Panc1 (cell line): ENCODE results near the gene GRID2. TPM values are rescaled to one million over a fixed set of nuclear protein-coding genes. Genes with fewer than 3 reads are reported as not detected.

Experiments used
- ATAC-seq: fragments of 200-7000 bp; cut with Tn5 transposase; 2 replicates; pipeline ENCODE4 v1.9.1; 2020; ENCODE audit warnings: mild to moderate bottlenecking, moderate library complexity
- BruUV-seq: library from RNA; stranded (reverse); fragments of 400-500 nt; replicated peaks from 2 replicates; lab custom pipeline; 2021; lab: Mats Ljungman, UMichigan
- CTCF ChIA-PET: fragments of 300-600 bp; sonication (Branson Sonifier 250); formaldehyde crosslinking; loops from one replicate; lab custom pipeline; 2022; ENCODE audit warnings: antibody characterized with exemption; lab: Charles Lee
- POLR2A ChIA-PET: fragments of 300-600 bp; sonication (Branson Sonifier 250); formaldehyde crosslinking; loops from one replicate; lab custom pipeline; 2022; ENCODE audit warnings: antibody characterized with exemption; lab: Charles Lee
- DNase-seq: peaks from one replicate; pipeline ENCODE4 v3.0.0-alpha.2; 2010; ENCODE audit warnings: low read depth, low spot score
- H3K27ac ChIP-seq: 2 replicates; pipeline ENCODE4 v1.5.1; 2011; ENCODE audit warnings: mild to moderate bottlenecking, low read length, inconsistent platforms
- H3K27me3 ChIP-seq: fragments of 200-500 bp; sonication (Bioruptor generic); 2 replicates; pipeline ENCODE4 v1.6.0; 2014; ENCODE audit warnings: low read length, inconsistent platforms; ENCODE audit not compliant: control insufficient read depth, insufficient read depth
- H3K36me3 ChIP-seq: fragments of 200-500 bp; sonication (Bioruptor generic); 2 replicates; pipeline ENCODE4 v1.5.1; 2014; ENCODE audit warnings: inconsistent platforms, mild to moderate bottlenecking, low read length, moderate library complexity; ENCODE audit not compliant: control insufficient read depth, insufficient read depth
- H3K4me1 ChIP-seq: 2 replicates; pipeline ENCODE4 v1.5.1; 2011; ENCODE audit warnings: inconsistent platforms, mild to moderate bottlenecking, low read length, moderate library complexity; ENCODE audit not compliant: control insufficient read depth, insufficient read depth
- H3K4me3 ChIP-seq, 2 experiments: 2 replicates each; pipeline ENCODE4 v1.5.1; 2011 to 2012; ENCODE audit warnings: low read depth in 2 of 2, low read length in 2 of 2, mild to moderate bottlenecking in 2 of 2, inconsistent platforms in 1 of 2, moderate library complexity in 1 of 2
- H3K9me3 ChIP-seq: fragments of 200-500 bp; sonication (Bioruptor generic); 2 replicates; pipeline ENCODE4 v1.5.1; 2014; ENCODE audit warnings: low read depth, mild to moderate bottlenecking, inconsistent platforms, low read length, moderate library complexity; ENCODE audit not compliant: control insufficient read depth, insufficient read depth
- POLR2AphosphoS5 ChIP-seq: IDR thresholded peaks from 2 replicates; pipeline ENCODE4 v1.6.1; 2012; ENCODE audit warnings: mild to moderate bottlenecking, low read depth, low read length, moderate library complexity
- REST ChIP-seq, 2 experiments: IDR thresholded peaks; 2 replicates each; pipeline ENCODE4 v1.6.1; 2011 to 2012; ENCODE audit warnings: low read depth in 2 of 2, control low read depth in 1 of 2, low read length in 1 of 2, mild to moderate bottlenecking in 1 of 2, moderate library complexity in 1 of 2; ENCODE audit not compliant: insufficient read depth in 1 of 2
- SIN3A ChIP-seq: IDR thresholded peaks from 2 replicates; pipeline ENCODE4 v1.6.1; 2012; ENCODE audit warnings: low read depth, mild to moderate bottlenecking, low read length, moderate library complexity, borderline replicate concordance; ENCODE audit not compliant: insufficient read depth
- TCF7L2 ChIP-seq: IDR thresholded peaks from 2 replicates; pipeline ENCODE4 v1.6.1; 2011; ENCODE audit warnings: mild to moderate bottlenecking, low read depth, low read length, inconsistent platforms
- in situ Hi-C: cut with HindIII; loops from 2 replicates; pipeline ENCODE4 v1.10.0; 2016; ENCODE audit warnings: low sequenced_read_pairs, low pct_unique_long_range_greater_than_20kb
- intact Hi-C: fragments of 100-400 bp; cut with micrococcal nuclease; formaldehyde crosslinking; loops from one replicate; pipeline ENCODE4 v1.10.0; 2022; ENCODE audit not compliant: unreplicated experiment
- total RNA-seq: library from RNA; stranded (reverse); gene quantifications from one replicate; pipeline ENCODE4 v1.2.1, GENCODE V29; 2021; ENCODE audit not compliant: unreplicated experiment
- TF ChIP-seq, protein P1 (sequence below): fragments of 450-650 bp; IDR thresholded peaks from 2 replicates; pipeline ENCODE4 v1.5.1; 2017; ENCODE audit warnings: mild to moderate bottlenecking

The GRID2 gene
- total RNA-seq, 1 experiment from 2014 or later: 0.08 TPM

DNA sequence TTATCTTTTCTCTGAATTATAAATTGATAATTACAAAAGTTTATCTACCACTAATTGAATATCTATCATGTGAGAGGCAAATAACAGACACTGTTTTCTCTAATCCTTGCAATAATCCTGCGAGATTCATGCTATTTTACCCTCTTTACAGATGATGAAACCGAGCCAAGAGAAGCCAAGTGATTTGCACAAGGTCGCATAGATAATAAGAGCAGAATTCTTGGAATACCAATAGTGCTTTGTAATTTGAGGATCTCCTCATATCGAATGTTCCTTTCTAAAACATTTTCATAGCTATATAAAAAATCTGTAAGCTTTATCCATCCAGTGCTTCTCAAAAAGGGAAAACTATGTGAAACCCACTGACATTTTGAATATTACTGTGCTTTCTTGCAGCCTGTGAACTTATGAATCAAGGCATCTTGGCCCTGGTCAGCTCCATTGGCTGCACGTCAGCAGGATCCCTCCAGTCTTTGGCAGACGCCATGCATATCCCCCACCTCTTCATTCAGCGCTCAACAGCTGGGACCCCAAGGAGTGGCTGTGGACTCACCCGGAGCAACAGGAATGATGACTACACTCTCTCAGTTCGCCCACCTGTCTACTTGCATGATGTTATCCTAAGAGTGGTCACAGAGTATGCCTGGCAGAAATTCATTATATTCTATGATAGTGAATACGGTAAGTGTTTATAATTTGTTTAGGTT, 781.0 kb downstream of the GRID2 start:
- in situ Hi-C loops: no loop called here
- intact Hi-C loops: no loop called here
- no peak for ATAC-seq

DNA sequence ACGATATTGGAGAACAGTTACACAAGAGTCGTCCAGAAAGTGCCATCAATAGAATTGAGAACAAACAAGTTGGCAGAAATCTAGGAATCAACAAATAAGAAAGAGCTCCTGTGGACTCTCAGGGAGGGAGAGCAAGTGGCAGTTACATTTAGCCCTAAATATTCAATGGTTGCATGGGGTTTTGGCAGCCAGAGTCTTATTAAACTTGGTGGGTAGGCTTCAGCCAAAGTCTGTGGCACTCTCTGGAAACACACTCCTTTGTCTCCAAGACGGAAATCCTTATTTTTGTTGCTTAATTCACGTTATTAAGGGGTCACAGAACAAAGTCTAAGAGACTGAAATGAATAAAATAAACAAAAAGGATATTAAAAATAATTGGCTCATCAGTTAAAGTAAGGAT, 782.6 kb downstream of the GRID2 start:
- H3K27me3 ChIP-seq: no peaks in the 10 kb centered on the region
- intact Hi-C loops (no loop called here), in situ Hi-C loops (no loop called here)
- H3K4me1 ChIP-seq: no peaks in the 10 kb centered on the region
- DNase-seq (no peak), ATAC-seq (no peak)
- no peak overlapping the region for H3K4me3 ChIP-seq
- no peaks in the 10 kb centered on the region for H3K9me3 ChIP-seq
- TF ChIP-seq REST (IDR thresholded peaks at IDR 0.05; ENCODE audit: insufficient read depth in 1 of 2, low read depth in 2 of 2, low read length in 1 of 2) (no peak), TCF7L2 (no peak), SIN3A (no peak), POLR2AphosphoS5 (no peak)
- TF ChIP-seq, protein P1, sequence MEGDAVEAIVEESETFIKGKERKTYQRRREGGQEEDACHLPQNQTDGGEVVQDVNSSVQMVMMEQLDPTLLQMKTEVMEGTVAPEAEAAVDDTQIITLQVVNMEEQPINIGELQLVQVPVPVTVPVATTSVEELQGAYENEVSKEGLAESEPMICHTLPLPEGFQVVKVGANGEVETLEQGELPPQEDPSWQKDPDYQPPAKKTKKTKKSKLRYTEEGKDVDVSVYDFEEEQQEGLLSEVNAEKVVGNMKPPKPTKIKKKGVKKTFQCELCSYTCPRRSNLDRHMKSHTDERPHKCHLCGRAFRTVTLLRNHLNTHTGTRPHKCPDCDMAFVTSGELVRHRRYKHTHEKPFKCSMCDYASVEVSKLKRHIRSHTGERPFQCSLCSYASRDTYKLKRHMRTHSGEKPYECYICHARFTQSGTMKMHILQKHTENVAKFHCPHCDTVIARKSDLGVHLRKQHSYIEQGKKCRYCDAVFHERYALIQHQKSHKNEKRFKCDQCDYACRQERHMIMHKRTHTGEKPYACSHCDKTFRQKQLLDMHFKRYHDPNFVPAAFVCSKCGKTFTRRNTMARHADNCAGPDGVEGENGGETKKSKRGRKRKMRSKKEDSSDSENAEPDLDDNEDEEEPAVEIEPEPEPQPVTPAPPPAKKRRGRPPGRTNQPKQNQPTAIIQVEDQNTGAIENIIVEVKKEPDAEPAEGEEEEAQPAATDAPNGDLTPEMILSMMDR: no peak
- BruUV-seq: no TSS peak
- H3K36me3 ChIP-seq: no peaks in the 10 kb centered on the region
- H3K27ac ChIP-seq: no peak overlapping the region
- CTCF ChIA-PET: no interaction called here
- POLR2A ChIA-PET: interaction anchor here (0.6 kb wide), 1 partner anchor 116 kb away, joined by 3 read pairs; no protein-coding TSS in a partner anchor

More for the DNA sequence above, 781.0 kb downstream of the GRID2 start:
- ChIA-PET POLR2A (no interaction called here), CTCF (no interaction called here)
- BruUV-seq: no TSS peak
- DNase-seq: no peak
- TF ChIP-seq REST (IDR thresholded peaks at IDR 0.05; ENCODE audit: insufficient read depth in 1 of 2, low read depth in 2 of 2, low read length in 1 of 2) (no peak), POLR2AphosphoS5 (no peak), TCF7L2 (no peak), SIN3A (no peak)
- TF ChIP-seq, protein P1: no peak
- Histone ChIP-seq H3K36me3 (no peaks in the 10 kb centered on the region), H3K9me3 (no peaks in the 10 kb centered on the region), H3K4me1 (no peaks in the 10 kb centered on the region), H3K4me3 (no peak overlapping the region), H3K27ac (no peak overlapping the region), H3K27me3 (no peaks in the 10 kb centered on the region)
